HG02678 (cell line): ENCODE data around the gene SNCB.
A peak's percentile ranks its signal among the peaks of the same experiment; 100 is the strongest.
"Not testable (repeated sequence)": the region's sequence is repeated elsewhere in the genome, so short reads cannot be mapped to it uniquely, and the experiment has no call there.

Experiments
- ATAC-seq: cut with Tn5 transposase; IDR thresholded peaks from one replicate; pipeline ENCODE4 v1.9.1; 2021; ENCODE audit warnings: mild to moderate bottlenecking, moderate library complexity; ENCODE audit not compliant: unreplicated experiment

The SNCB gene

DNA sequence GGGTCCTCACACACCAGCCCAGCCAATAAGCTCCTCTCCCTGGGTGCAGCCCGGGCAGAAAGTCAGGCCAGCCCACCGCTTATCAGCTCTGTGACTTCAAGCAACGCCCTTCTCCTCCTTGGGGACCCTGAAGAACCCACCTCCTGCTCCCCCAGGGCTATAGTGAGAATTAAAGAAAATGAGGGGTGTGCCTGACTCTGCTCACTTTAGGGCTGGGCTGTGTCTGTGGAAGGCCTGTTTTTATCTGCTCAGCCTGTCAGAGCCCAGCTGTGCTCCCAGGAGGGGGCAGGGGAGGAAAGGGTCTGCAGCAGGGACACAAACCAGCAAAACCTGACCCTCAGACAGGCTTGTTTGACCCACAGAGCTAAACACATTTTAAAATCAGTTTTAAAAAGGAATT, 24.3 kb downstream of the SNCB start:
- no peak for ATAC-seq

DNA sequence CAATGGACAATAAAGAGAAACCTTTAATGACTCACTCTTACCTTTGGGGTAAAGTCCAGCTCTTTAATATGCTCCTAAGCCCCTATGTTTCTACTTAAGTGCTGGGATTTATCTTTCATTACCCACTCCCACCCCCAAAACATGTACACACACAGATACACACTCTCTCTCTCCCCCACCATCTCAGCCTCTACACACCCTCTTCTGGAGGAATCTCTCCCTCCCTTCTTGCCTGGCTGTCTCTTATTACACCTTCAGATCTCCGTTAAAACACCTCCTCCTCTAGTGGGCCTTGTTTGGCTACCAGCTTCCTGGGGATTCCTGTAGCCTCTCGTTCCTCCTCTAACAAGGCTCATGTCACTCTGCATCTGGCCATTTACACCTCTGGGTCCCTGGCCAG, 27.2 kb downstream of the SNCB start:
- no peak for ATAC-seq

DNA sequence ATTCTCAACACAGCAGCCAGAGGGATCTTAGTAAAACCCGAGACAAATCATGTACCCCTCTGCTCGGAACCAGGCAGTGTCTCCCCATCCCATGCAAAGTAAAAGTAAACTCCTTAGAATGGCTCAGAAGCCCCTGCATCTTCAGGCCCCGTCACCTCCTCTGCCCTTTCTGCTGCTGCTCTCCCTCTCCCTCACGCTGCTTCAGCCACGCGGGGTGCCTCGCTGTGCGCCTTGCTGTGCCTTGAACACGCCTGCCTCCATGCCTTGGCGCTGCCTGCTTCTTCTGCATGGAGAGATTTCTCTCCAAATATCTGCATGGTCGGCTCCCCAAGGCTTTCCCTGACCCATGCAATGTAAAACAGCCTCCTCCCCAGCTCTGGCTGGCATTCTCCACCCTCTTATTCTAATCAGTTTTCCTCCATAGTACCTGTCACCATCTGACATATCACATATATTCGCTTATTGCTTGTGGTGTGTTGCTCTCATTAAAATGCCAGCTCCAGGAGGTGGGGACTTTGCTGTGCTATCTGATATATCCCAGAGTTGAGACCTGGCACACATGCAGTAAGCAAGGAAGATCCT, 28.3 kb downstream of the SNCB start:
- ATAC-seq: no peak

DNA sequence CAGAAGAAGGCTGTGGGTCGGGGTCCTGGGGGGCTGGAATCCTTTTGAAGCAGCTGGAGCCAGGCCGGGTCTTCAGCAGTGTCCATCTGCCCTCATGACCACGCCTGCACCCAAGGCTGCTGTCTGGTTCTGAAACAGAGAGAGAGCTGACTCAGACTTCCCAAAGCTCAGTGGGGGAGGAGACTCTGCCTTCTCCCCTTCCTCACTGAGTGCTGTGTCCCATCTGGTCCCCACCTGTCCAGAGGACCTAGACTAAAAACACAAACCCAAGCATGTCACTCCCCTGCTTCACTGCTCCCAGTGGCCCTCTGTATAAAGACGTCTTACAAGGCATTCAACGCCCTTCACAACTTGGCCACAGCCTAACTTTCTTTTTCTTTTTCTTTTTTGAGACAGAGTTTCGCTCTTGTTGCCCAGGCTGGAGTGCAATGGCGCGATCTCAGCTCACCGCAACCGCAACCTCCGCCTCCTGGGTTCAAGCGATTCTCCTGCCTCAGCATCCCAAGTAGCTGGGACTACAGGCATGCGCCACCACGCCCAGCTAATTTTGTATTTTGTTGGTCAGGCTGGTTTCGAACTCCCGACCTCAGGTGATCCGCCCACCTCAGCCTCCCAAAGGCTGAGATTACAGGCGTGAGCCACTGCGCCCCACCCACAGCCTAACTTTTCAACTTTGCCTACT, 30.4 kb downstream of the SNCB start:
- ATAC-seq: not testable (repeated sequence)

DNA sequence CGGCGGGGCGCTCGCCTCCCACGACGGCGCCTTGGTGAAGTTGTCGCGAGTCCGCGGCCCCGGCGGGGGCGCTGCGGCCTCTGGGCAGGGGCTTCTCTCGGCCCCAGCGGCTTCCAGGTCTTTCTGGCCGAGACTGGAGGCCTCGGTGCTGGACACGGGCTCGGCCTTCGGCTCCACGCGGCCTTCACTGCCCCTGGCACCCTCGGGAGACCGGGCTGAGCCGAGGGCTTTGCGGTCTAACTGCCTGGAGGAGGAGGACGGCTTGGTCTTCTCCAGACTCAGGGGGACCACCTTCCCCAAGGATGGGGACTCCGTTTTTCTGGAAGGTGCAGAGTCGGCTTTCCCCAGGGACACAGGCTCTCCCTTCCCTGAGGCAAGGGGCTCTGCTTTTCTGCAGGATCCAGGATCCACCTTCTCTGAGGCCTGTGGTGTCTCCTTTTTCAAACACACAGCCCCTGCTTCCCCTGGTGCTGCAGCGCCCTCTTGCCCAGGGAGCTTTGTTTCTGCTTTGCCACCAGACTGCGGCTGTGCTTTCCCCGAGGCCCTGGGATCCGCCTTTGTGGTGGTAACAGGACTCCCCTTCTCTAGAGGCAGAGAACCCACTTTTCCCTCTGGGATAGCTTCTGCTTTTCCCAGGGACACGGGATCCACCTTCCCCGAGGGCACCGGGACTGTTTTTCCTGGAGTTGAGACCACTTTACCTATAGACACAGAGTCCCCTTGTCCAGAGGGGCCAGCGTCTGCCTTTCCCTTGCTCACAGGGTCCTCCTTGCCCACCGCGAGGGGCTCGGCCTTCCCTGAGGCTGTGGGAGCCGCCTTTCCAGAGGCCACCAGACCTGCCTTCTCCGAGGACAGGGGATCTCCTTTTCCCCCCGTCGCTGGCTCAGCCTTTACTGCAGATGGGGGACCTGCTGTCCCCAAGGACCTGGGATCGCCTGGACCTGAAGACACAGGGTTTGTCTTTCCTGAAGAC, 32.6 kb downstream of the SNCB start:
- ATAC-seq: no peak

DNA sequence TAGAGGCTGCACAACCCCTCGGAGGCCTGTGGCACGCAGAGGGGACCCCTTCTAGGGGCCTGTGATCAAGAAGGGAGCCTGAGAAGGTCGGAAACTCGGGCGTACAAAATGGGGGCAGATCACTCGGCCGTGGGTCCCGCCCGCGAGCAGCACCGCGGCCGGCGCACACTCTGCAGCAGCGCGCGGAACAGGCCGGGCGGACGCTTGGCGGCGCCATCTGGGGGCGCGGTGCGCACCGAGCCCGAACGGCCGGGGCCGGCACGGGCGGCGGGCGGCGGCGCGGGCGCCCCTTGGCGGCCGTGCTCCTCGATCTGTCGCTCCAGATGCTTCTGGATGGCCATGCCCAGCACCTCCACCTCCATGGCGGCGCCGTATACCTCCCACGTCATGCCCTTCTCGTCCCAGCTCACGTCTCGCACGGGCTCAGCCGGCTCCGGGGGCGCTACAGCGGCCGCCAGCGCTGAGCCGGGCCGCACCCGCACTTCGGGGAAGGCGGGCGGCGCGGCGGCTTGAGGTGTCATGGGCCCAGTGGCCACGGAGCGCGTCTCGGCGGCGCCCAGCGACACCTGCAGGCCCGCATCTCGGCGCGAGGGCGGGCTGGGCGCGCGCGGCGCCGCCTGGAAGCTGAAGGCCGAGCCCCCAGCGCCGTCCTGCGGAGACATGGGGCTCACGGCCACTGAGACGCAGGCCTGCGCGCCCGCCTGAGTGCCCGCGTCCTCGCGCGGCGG, 33.5 kb downstream of the SNCB start:
- peak; percentile 70 for ATAC-seq

DNA sequence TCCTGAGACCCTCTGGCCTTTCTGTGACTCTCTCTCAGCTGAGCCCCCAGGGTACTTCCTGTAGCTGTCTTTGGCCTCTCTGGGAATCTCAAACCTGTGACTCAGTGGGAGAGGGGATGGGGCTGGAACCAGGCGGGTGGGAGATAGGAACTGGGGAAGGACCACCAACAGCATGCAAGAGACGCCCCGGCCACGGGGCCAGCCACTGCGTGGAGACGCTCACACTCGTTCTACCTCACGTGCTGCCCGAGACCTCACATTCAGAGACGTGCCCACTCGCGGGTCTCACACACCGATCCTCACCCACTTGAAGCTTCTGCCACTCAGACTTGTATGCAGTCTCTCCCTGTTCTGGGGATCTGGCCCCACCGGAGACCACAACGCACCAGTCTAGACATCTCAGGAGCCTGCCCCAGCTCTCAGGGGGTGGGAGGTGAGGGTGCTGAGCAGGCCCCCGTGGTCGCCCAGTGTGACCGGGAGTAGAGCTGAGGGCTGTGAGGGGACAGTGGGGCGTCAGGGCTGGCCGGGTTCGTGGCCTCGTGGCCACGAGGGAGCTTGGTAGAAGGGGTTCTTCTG, 34.2 kb downstream of the SNCB start:
- no peak for ATAC-seq

DNA sequence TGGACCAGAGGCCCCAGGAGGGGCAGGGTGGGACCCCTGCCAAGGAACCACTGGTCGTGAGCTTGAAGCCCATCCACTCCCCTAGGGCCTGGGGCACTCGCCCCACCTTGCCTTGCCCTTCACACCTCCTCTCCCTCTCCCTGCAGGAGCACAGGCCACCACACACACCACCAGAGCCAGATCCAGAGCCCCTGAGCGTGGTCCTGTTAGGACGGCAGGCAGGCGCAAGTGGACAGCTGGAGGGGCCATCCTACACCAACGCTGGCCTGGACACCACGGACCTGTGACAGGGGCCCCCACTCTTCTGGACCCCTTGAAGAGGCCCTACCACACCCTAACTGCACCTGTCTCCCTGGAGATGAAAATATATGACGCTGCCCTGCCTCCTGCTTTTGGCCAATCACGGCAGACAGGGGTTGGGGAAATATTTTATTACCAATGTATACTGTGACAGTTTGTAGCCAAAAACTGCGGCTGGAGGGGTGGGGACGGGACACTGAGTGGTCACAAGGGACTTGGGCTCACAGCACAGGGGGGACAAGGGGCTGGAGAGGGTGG, 34.9 kb downstream of the SNCB start:
- no peak for ATAC-seq

DNA sequence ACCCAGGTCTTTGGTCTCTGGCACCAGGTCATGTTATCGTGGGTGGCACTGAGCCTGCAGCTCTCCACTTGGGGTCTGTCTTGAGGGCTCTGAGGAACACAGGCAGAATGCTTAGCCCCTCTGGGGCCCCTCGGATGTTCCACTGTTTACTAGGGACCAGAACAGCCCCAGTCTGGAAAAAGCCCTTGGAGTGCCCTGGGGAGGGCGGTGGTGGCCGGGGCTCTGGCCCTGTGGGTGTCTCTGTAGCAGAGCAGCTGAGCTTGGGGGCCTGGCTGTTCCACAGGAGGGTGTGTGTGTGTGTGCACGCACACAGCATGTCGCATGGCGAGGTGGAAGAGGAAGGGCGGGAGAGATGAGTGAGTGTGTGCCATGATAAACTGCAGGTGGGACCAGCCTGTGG, 35.8 kb downstream of the SNCB start:
- ATAC-seq: no peak

DNA sequence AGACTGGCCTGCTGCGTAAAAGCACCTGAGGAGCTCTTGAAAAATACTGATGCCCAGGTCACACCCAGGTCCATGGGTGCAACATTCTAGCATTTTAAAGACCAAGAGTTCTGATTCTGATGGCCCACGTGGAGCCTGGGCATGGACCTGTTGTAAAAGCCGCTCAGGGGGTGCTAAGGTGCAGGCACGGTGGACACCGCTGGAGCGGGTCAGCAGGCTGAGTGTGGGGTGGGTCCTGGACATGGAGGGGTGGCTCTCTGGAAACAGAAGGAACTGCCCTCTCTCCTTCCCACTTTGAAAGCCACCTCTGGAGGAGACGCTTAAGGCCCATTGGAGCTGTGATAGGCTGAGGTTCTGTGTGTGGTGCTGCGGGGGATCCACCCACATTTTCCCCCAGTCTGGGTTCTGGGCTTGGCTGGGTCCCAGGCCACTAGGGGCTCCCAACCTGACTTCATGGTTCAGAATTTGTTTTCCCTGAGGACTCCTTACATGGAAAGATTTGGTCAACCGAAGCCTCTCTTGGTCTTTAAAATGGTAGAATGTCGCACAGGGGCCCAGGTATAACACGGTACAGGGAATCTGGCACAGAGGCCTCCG, 37.0 kb downstream of the SNCB start:
- ATAC-seq: no peak

DNA sequence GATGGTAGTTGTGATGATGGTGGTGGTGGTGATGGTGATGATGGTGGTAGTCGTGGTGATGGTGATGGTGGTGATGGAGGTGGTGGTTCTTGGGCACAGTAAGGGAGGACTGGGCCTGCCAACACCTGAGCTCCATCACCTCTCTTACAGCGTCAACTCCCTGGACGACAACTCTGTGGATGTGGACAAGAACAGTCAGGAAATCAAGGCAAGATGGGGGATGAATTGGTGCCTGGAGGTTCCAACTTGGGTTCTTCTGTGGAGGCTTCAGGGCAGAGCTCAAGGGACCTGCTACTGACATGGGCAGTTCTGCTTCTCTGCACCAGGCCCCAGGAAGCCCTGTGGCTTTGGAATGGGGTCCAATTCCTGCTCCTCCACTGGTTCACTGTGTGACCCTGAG, 37.8 kb downstream of the SNCB start:
- no peak for ATAC-seq

DNA sequence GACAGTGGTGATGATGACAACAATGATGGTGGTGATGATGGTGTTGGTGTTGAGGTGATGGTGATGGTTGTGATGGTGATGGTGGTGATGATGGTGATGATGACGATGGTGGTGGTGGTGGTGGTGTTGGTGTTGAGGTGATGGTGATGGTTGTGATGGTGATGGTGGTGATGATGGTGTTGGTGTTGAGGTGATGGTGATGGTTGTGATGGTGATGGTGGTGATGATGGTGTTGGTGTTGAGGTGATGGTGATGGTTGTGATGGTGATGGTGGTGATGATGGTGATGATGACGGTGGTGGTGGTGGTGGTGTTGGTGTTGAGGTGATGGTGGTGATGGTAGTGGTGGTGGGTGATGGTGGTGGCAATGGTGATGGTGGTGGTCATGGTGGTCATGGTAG, 38.7 kb downstream of the SNCB start:
- not testable (repeated sequence) for ATAC-seq

DNA sequence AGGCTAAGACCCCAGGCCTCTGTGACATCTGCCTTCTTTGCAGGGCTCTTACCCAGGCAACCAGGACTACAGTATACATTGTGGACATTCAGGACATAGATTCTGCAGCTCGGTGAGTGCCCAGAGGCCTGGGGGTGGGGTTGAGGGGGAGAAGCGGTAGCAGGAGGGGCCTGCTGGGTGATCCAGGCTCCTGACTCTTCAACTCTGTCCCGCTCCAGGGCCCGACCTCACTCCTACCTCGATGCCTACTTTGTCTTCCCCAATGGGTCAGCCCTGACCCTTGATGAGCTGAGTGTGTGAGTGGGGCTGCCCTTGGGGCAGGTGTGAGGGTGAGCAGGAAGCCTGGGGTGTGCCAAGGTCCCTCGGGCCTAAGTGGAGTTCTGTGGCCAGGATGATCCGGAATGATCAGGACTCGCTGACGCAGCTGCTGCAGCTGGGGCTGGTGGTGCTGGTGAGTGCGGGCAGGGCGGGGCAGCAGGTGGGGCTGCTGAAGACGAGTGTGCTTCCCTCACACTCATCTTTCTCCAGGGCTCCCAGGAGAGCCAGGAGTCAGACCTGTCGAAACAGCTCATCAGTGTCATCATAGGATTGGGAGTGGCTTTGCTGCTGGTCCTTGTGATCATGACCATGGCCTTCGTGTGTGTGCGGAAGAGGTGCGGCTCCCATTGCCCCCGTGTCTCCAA, 40.2 kb downstream of the SNCB start:
- ATAC-seq: no peak

DNA sequence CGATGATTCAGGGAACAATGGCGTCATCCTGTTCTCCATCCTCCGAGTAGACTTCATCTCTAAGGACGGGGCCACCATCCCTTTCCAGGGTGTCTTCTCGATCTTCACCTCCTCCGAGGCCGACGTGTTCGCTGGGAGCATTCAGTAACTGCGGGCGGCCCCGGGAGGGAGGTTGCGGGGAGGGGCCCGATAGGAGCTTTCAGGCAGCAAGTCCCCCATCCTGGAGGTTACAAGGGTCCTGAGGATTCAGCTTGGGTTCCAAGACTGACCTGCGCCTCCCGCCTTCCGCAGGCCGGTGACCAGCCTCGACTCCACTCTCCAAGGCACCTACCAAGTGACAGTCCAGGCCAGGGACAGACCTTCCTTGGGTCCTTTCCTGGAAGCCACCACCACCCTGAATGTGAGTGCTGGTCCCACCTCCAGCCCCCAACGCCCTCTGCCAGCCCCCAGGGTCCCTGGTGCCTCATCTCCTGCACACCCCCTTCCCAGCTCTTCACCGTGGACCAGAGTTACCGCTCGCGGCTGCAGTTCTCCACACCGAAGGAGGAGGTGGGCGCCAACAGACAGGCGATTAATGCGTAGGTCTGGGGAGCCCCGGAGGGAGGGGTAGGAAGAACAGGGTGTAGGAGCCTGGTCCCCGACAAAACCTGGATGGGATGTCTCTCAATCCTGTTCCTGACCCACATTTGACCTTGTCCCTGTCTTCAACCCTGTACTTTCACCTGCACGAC, 41.1 kb downstream of the SNCB start:
- no peak for ATAC-seq

DNA sequence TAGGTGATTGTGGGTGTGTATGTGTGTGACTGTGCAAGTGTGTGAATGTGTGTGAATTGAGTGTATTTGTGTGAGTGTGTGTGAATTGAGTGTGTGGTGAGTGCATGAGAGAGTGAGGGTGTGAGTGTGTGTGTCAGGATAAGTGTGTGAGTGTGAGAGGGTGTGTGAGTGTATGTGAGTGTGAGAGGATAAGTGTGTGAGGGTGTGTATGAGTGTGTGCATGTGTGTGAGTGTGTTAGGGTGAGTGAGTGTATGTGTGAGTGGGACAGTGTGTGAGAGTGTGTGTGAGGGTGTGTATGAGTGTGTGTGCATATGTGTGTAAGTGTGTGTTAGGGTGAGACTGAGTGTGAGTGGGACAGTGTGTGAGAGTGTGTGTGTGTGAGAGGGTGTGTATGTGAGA, 42.0 kb downstream of the SNCB start:
- ATAC-seq: no peak

DNA sequence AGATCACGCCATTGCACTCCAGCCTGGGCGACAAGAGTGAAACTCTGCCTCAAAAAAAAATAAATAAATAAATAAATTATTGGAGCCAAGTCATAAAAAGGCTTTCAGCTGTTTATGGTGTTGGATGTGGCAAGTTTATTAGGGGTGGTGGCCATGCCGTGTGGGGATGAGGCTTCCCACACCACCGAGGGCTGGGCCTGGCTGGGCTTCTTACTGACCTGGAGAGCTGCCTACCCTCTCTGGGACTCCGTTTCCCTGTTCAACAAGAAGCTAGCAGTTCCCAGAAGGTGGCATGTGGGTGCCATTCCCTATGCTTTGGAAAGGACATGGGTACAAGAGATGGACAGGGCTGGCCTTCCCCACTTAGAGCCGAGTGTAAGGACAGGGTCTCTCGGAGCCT, 42.9 kb downstream of the SNCB start:
- ATAC-seq: no peak

DNA sequence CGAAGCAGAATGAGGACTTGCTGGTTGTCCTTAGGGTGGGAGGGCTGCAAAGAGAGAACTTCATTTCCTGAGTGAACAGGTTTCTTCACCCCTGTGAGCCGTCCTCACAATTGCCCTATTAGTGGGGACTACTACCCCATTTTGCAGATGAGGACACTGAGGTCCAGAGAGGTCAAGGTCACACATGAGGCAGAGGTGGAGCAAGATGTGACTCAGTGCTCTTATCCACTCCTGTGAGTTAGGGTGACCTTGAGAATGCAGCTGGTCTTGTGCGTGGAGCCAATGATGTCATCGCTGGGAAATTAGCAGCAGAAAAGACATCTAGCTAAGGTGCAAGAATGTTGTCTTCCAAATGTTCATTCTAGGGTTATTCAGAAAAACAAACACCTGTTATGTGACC, 47.3 kb downstream of the SNCB start:
- no peak for ATAC-seq

DNA sequence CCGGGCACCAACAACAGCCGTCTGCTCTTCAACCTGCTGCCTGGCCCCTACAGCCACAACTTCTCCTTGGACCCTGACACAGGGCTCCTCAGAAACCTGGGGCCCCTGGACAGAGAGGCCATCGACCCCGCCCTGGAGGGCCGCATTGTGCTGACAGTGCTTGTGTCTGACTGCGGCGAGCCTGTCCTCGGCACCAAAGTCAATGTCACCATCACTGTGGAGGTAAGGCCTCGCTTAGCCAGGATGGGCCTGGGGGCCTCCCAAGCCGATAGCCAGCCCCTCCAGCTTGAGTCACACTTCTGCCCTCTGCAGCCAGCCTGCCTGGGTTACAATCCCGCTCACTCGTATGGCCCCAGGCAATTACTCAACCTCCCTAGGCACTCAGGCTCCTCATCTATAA, 49.0 kb downstream of the SNCB start:
- ATAC-seq: no peak

DNA sequence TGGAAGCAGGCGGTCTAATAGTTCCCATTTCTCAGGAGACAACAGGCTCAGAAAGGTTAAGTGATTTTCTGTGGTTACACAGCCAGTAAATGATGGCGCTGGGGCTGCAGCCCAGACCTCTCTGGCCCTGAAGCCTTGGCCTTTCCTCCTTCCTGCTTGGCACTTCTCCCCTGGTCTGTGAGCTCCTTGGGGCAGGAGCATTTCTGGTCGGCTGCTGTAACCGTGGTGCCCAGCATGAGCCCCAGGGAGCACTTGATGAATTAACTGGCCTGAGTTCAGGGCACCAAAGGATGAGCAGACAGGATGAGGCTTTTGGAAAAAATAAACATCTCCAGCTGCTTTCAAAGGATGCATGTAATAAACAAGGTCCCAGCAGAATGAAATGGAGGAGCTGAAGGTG, 51.0 kb downstream of the SNCB start:
- ATAC-seq: no peak
